HG02678 (cell line): ENCODE data around the gene TMEM179.

Experiments used
- ATAC-seq: cut with Tn5 transposase; IDR thresholded peaks from one replicate; pipeline ENCODE4 v1.9.1; 2021; ENCODE audit warnings: mild to moderate bottlenecking, moderate library complexity; ENCODE audit not compliant: unreplicated experiment

The TMEM179 gene

DNA sequence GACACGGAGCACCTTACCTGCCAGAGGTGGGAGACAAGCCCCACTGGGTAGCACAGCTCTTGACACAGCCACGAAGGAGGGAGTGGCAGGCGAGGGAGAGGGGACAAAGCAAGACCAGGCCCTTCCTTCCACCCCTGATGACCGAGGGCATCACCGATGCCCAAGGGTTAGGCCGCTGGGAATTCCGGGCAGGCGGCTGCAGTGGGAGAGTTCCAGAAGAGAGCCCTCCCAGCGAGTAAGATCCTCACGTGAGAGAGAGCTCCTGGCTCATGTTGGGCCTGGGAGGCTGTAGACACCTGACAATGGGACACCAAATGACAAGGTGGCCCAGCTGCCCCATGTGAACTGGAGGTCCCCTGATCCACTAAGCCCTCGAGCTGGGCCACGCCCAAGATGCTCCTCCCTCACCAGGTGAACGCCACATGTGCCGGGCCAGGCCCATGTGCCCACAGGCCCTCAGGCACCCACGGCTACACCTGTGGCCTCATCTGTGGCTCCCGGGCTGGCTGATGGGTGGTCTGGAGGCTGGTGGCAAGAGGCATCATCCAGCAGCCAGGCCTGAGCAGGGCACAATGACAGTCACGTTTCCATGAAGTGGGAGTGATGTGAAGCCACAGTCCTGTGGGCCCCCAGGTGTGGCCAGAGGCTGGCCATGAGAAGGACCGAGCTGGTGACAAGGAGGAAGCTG is 57.1 kb downstream of the TMEM179 start:
- no peak for ATAC-seq

DNA sequence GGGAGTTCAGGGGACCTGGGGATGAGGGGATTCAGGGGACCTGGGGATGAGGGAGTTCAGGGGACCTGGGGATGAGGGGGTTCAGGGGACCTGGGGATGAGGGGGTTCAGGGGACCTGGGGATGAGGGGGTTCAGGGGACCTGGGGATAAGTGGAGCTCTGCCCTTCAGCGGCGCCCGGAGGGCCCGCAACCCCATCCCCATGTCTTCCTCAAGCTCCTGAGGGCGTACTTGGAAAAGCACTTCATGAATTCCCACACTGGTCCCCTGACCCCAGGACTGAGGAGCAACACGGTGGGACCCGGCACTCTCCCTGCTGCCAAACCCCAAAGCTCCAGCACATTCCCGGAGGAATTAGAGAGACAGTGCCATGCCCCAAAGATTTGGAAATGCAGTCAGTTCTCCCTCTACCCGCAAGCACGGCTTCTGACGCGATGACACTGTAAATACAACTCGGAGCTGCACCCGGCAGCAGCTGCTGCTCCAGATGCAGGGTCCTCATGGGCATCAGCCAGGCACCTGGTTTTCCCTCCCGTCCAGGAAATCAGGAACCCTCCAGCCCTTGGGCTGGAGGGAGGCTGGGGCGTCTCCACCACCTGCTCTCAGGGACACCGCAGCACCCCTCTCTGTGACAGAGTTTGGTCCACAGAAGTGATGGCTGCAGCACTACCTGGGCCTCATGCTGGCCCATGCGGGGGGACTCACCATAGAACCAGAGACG is 57.8 kb downstream of the TMEM179 start:
- ATAC-seq, result no peak

DNA sequence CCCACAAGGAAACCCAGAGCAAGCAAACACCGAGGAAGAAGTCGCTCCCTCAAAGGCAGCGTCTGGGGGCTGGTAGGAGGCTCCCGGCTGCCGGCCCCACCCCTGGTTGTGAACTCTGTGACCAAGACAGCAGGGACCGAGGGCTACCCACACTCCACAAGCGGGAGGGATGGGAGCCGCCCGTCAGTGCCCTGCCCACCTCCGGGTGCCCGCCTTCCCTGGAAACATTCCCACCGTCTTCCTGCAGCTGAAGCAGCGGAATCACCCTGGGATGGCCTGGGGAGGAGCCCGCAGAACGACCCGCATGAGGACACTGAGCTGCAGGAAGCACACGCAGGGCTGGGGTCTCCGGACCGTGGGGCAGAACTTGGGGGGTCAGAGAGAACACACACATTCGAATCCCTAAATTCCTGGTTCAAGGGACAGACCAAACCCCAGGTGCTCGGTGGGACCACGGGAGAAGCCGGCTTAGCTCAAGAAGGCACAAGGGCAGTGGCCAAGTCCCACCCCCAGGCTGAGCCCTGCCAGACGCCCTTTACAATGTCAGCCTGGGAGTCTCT is 58.5 kb downstream of the TMEM179 start:
- no peak for ATAC-seq

DNA sequence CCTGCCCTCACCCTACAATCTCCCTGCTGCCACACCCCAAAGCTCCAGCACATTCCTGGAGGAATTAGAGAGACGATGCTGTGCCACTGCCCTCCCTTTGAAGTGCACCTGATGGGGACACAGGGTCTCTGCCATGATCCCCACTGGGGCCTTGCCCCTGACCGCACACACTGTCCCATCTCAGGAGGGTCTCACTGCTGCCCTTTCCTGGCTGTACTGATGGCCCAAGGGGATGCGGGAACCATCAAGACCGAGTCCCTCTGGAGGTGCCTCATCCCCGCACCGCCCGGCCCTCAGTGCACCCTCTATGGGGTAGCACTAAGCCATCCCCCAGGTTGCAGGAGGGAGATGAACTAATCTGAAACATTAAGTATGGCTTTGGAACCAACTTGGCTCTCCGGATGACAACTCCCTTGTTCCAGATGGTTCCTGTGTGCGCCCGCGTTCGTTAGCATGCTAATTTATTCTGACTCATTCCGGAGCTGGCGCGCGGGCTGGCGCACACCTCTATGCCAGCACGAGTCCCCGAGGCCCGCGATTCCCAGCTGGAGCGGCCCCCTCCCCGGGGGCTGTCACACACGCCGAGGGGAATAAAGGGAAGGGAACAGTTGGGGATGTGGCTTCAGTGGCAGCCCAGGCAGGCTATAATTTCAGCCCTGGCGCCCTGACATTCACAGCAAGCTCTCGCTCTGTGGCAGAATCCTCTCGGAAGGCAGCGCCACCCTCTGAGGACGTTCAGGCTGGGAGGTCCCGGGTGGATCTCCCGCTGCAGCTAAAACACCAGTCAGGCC is 59.2 kb downstream of the TMEM179 start:
- no peak for ATAC-seq

DNA sequence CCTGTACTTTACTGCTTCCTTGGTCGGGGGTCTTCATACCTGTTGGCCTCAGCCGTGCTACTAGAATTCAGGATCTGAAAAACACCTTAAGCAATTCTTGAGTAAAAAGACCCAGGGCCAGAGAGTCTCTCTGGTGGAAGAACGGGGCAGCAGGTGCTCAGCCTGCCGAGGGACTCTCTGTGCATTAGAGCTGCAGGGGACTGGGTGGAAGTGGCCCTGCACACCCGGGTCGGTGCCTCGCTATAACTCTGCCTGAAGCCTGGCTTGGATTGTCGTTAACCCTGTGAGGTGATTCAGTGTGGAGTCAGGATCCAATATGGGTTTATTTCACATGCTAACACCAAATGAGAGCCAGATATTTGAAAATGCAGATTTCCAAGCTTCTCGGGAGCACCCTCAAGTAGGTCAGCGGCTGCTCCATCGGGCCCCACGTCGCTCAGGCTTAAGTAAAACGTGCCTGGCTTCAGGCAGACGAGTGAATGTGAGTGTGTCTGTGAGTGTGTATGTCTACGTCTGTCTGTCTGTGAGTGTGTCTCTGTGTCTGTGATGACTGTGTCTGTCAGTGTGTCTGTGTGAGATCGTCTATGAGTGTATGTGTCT is 60.1 kb downstream of the TMEM179 start:
- ATAC-seq, result no peak

DNA sequence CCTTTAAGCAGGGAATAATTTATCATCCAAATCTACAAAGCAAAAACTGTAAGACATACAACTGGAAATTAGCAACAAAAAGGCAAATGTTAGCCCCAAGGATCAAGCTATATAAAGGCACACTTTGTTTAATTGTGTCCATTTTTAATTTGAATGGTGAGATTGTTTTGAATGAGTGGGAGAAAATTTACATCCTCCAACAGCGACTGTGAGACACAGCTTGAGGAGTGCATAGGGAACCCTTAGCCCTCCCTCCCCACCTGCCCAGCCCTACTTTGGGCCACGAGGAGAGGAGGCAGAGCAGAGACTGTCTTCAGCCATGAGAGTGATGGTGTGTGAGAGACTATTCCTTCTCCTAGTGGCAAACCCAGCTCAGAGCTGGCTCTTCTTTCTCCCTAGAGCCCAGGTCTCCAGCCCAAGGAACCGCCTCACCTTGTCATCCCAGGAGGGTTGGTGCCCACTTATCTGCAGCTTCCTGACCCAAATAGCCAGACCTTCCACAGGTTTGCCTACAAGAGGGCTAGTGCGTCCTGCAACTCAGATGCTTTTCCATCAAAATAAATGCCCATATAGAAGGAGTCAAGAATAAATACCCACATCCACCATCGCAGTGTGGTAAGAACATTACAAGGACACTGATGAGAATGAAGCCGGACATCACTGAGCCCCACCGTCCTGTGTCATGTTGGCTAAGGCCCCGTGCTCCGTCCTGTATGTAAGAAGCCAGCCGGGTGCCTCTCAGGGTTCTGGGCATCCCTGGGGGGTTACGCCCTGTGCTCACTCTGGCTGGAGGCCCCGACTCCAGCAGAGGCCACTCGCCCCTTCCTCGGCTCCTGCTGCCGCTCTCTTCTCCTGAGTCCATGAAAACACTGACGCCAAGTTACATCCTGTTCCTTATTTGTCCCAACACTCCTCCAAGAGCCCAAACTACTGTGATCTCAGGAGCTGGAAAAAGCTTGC is 61.4 kb downstream of the TMEM179 start:
- no peak for ATAC-seq

DNA sequence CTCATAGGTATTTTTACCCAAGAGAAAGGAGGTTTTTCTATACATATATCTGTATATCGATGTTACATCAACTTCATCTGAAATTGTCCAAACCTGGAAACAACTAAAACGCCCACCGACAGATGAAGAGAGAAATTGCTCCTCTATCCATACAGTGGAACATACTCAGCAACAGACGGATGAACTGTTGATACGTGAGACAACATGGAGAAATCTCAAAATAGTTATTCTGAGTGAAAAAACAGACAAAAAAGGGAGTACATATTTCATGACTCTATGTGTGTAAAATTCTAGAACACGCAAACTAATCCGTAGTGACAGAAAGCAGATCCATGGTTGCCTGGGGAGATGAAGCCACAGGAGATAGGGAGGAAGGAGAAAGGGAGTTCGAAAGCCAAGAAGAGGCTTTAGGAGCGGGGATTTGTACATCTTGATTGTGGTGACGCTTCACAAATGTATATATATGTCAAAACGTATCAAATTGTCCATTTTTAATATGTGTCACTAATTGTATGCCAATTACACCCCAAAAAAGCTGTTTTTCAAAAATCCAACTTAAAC is 62.6 kb downstream of the TMEM179 start:
- ATAC-seq, result no peak
